H1 (cell line): ENCODE results near the gene S100PBP. TPM values are rescaled to one million over a fixed set of nuclear protein-coding genes. Genes with fewer than 3 reads are reported as not detected.

Experiments used
- CTCF ChIA-PET: fragments of 300-600 bp; sonication (Branson Sonifier 250); formaldehyde crosslinking; loops from one replicate; lab custom pipeline; 2021; ENCODE audit not compliant: partially characterized antibody; lab: Charles Lee
- POLR2A ChIA-PET: fragments of 300-600 bp; sonication (Branson Sonifier 250); formaldehyde crosslinking; loops from one replicate; lab custom pipeline; 2021; ENCODE audit warnings: inconsistent platforms; ENCODE audit not compliant: partially characterized antibody; lab: Charles Lee
- DNase-seq, 2 experiments: peaks; one replicate each; pipeline versions ENCODE4 v3.0.0 to v3.0.0-alpha.2; 2010 to 2022; ENCODE audit warnings: low spot score in 2 of 2, low read depth in 1 of 2, mixed read lengths in 1 of 2
- FAIRE-seq: peaks from 2 replicates; lab custom pipeline; 2011; peaks lifted over from hg19 to GRCh38; lab: Jason Lieb, UNC
- H2AFZ ChIP-seq: 2 replicates; pipeline ENCODE4 v1.8.1; 2012; ENCODE audit warnings: low read length, inconsistent platforms
- H2AK5ac ChIP-seq: 2 replicates; pipeline ENCODE4 v1.6.1; 2013; ENCODE audit warnings: low read depth, low read length
- H2BK120ac ChIP-seq: replicated peaks from 2 replicates; pipeline ENCODE3; 2013; ENCODE audit warnings: low read depth, low read length, inconsistent platforms
- H2BK12ac ChIP-seq: 2 replicates; pipeline ENCODE4 v1.6.1; 2013; ENCODE audit warnings: low read depth, low read length
- H2BK15ac ChIP-seq: 2 replicates; pipeline ENCODE4 v1.6.1; 2013; ENCODE audit warnings: low read length
- H2BK20ac ChIP-seq: 2 replicates; pipeline ENCODE4 v1.6.1; 2013; ENCODE audit warnings: low read length
- H2BK5ac ChIP-seq: 2 replicates; pipeline ENCODE4 v1.6.1; 2013; ENCODE audit warnings: low read depth, low read length
- H3K14ac ChIP-seq: 2 replicates; pipeline ENCODE4 v1.6.1; 2013; ENCODE audit warnings: inconsistent platforms; ENCODE audit not compliant: insufficient read length
- H3K18ac ChIP-seq: 2 replicates; pipeline ENCODE4 v1.6.1; 2013; ENCODE audit warnings: low read length; ENCODE audit errors: extremely low read depth
- H3K23ac ChIP-seq: 2 replicates; pipeline ENCODE4 v1.6.1; 2013; ENCODE audit warnings: inconsistent platforms; ENCODE audit not compliant: insufficient read length
- H3K23me2 ChIP-seq: 2 replicates; pipeline ENCODE4 v1.6.1; 2013; ENCODE audit warnings: low read depth, low read length
- H3K27ac ChIP-seq: 2 replicates; pipeline ENCODE4 v1.6.1; 2011; ENCODE audit warnings: low read depth, low read length, inconsistent platforms
- H3K27me3 ChIP-seq, 4 experiments: replicated peaks in 1 of 4; 1 replicate in 1 of 4; 2 replicates in 3 of 4; pipeline versions ENCODE4 v1.6.1 to v1.8.1; 2011 to 2013; ENCODE audit warnings: low read length in 3 of 4, mild to moderate bottlenecking in 3 of 4, inconsistent platforms in 2 of 4, mixed read lengths in 2 of 4, moderate library complexity in 1 of 4; ENCODE audit not compliant: control insufficient read depth in 3 of 4, insufficient read depth in 3 of 4; ENCODE audit errors: extremely low read depth in 1 of 4
- H3K36me3 ChIP-seq, 4 experiments: 2 replicates each; pipeline versions ENCODE4 v1.6.1 to v1.8.1; 2011 to 2013; ENCODE audit warnings: mild to moderate bottlenecking in 4 of 4, low read length in 3 of 4, moderate library complexity in 2 of 4, control low read depth in 1 of 4, inconsistent platforms in 1 of 4; ENCODE audit not compliant: insufficient read depth in 4 of 4, control insufficient read depth in 2 of 4
- H3K4ac ChIP-seq: replicated peaks from 2 replicates; pipeline ENCODE3; 2013; ENCODE audit warnings: low read length, low read depth, mixed read lengths, inconsistent platforms; ENCODE audit not compliant: insufficient read length
- H3K4me1 ChIP-seq, 4 experiments: replicated peaks in 1 of 4; 1 replicate in 1 of 4; 2 replicates in 3 of 4; pipeline versions ENCODE4 v1.6.1 to v1.8.1; 2011 to 2013; ENCODE audit warnings: low read length in 3 of 4, inconsistent platforms in 2 of 4, mixed read lengths in 1 of 4; ENCODE audit not compliant: insufficient read depth in 4 of 4, control insufficient read depth in 3 of 4
- H3K4me2 ChIP-seq, 2 experiments: 2 replicates each; pipeline versions ENCODE4 v1.6.1 to v1.8.1; 2011 to 2013; ENCODE audit warnings: low read depth in 2 of 2, low read length in 2 of 2, control low read depth in 1 of 2, inconsistent platforms in 1 of 2, mild to moderate bottlenecking in 1 of 2; ENCODE audit not compliant: insufficient read depth in 1 of 2
- H3K4me3 ChIP-seq, 4 experiments: fragments of 200-600, 300-600 bp in 1 of 4; sonication (generic), shearing (Covaris generic), sonication (Bioruptor Twin) in 1 of 4; 2 replicates each; pipeline versions ENCODE4 v1.5.1 to v1.8.1; 2011 to 2016; ENCODE audit warnings: low read length in 4 of 4, low read depth in 3 of 4, control low read depth in 2 of 4, inconsistent platforms in 2 of 4, mild to moderate bottlenecking in 2 of 4, mixed read lengths in 1 of 4, moderate library complexity in 1 of 4; ENCODE audit not compliant: insufficient read depth in 2 of 4; ENCODE audit errors: extremely low read depth in 1 of 4
- H3K56ac ChIP-seq: replicated peaks from 2 replicates; pipeline ENCODE3; 2013; ENCODE audit warnings: low read depth, mild to moderate bottlenecking, mixed read lengths, low read length, inconsistent platforms; ENCODE audit not compliant: insufficient read length
- H3K79me1 ChIP-seq: 2 replicates; pipeline ENCODE4 v1.6.1; 2013; ENCODE audit warnings: low read depth, low read length, control low read depth
- H3K79me2 ChIP-seq, 2 experiments: 2 replicates each; pipeline versions ENCODE4 v1.6.1 to v1.8.1; 2012 to 2013; ENCODE audit warnings: low read length in 2 of 2, mild to moderate bottlenecking in 2 of 2, inconsistent platforms in 1 of 2; ENCODE audit not compliant: insufficient read depth in 2 of 2, control insufficient read depth in 1 of 2
- H3K9ac ChIP-seq, 4 experiments: replicated peaks in 1 of 4; 1 replicate in 1 of 4; 2 replicates in 3 of 4; pipeline versions ENCODE4 v1.6.1 to v1.8.1; 2011 to 2013; ENCODE audit warnings: low read depth in 3 of 4, low read length in 3 of 4, control low read depth in 2 of 4, mild to moderate bottlenecking in 2 of 4, moderate library complexity in 2 of 4, inconsistent platforms in 1 of 4; ENCODE audit errors: extremely low read depth in 1 of 4
- H3K9me3 ChIP-seq, 2 experiments: 2 replicates each; pipeline versions ENCODE4 v1.6.1 to v1.8.1; 2012 to 2013; ENCODE audit warnings: mild to moderate bottlenecking in 2 of 2, moderate library complexity in 2 of 2, control low read depth in 1 of 2, inconsistent platforms in 1 of 2, low read depth in 1 of 2, low read length in 1 of 2, mixed read lengths in 1 of 2; ENCODE audit not compliant: insufficient read depth in 2 of 2
- H4K20me1 ChIP-seq, 2 experiments: replicated peaks in 1 of 2; 2 replicates each; pipeline versions ENCODE3 to v1.8.1; 2011 to 2013; ENCODE audit warnings: inconsistent platforms in 2 of 2, low read length in 2 of 2, mild to moderate bottlenecking in 1 of 2; ENCODE audit not compliant: insufficient read depth in 2 of 2, control insufficient read depth in 1 of 2
- H4K5ac ChIP-seq: 2 replicates; pipeline ENCODE4 v1.6.1; 2013; ENCODE audit warnings: low read length, low read depth, mixed read lengths, inconsistent platforms; ENCODE audit not compliant: insufficient read length
- H4K8ac ChIP-seq: 2 replicates; pipeline ENCODE4 v1.8.0; 2013; ENCODE audit warnings: mild to moderate bottlenecking, moderate library complexity, low read length, inconsistent platforms; ENCODE audit not compliant: insufficient read depth; ENCODE audit errors: extremely low read depth
- H4K91ac ChIP-seq: replicated peaks from 2 replicates; pipeline ENCODE3; 2013; ENCODE audit warnings: low read length, mixed read lengths, inconsistent platforms; ENCODE audit not compliant: insufficient read length
- CHD2 ChIP-seq: IDR thresholded peaks from 2 replicates; pipeline ENCODE4 v1.6.1; 2012; ENCODE audit warnings: low read length, improper control_type of control experiment
- POLR2AphosphoS5 ChIP-seq: IDR thresholded peaks from 2 replicates; pipeline ENCODE4 v1.6.1; 2011; ENCODE audit warnings: low read depth, low read length
- RAD21 ChIP-seq, 2 experiments: IDR thresholded peaks in 1 of 2; conservative IDR thresholded peaks in 1 of 2; 2 replicates each; pipeline ENCODE4 v1.6.1; 2011; ENCODE audit warnings: low read depth in 2 of 2, low read length in 2 of 2, improper control_type of control experiment in 1 of 2, inconsistent platforms in 1 of 2, mild to moderate bottlenecking in 1 of 2, moderate library complexity in 1 of 2
- TEAD4 ChIP-seq: IDR thresholded peaks from 2 replicates; pipeline ENCODE4 v1.6.1; 2012; ENCODE audit warnings: low read depth, low read length, inconsistent platforms, mixed read lengths
- WGBS, 2 experiments: shearing (Covaris generic) in 1 of 2; methylation state at CpG; one replicate each; pipeline versions ENCODE4 v1.1.6 to v1.1.7; 2013 to 2015; ENCODE audit warnings: low lambda C conversion rate in 2 of 2, mixed read lengths in 2 of 2, inconsistent platforms in 1 of 2, low coverage in 1 of 2, missing lambda C conversion rate in 1 of 2; ENCODE audit not compliant: insufficient replicate concordance in 2 of 2, insufficient coverage in 1 of 2, insufficient read length in 1 of 2; ENCODE audit errors: extremely low coverage in 1 of 2, missing lambda C conversion rate in 1 of 2; 5-methylcytosine and 5-hydroxymethylcytosine counted together
- polyA plus RNA-seq, 7 experiments: library from polyadenylated mRNA; depleted of rRNA in 3 of 7; stranded (reverse) in 5 of 7; unstranded in 2 of 7; fragments of >200 nt in 5 of 7; fragments of 200-250 nt in 2 of 7; gene quantifications; 1 replicate in 5 of 7; 2 replicates in 1 of 7; 4 replicates in 1 of 7; pipeline versions ENCODE4 v1.2.1 to v1.2.3, GENCODE V29; 2011 to 2013; ENCODE audit warnings: missing spikeins in 2 of 7, mixed read lengths in 2 of 7
- total RNA-seq: library from RNA; stranded (reverse); fragmentation: NEBNext Ultra II Directional; extraction: Animal tissue kit (Norgen Biotek cat#: 25700); gene quantifications from 2 replicates; pipeline ENCODE4 v1.2.1, GENCODE V29; 2021
- TF ChIP-seq, protein P1 (sequence below), 3 experiments: IDR thresholded peaks; 1 replicate in 2 of 3; 2 replicates in 1 of 3; pipeline versions ENCODE4 v1.5.1 to v1.6.1; 2011; ENCODE audit warnings: low read length in 3 of 3, mild to moderate bottlenecking in 3 of 3, inconsistent platforms in 2 of 3, low read depth in 1 of 3, moderate library complexity in 1 of 3; ENCODE audit not compliant: insufficient read depth in 1 of 3; ENCODE audit errors: control extremely low read depth in 1 of 3

Gene S100PBP
- total and polyA plus RNA-seq, 2 of the 8 experiments (the other 6 are each of a cell fraction or from before 2014, with no cell fraction given), result 43.8 to 68.3 TPM

DNA sequence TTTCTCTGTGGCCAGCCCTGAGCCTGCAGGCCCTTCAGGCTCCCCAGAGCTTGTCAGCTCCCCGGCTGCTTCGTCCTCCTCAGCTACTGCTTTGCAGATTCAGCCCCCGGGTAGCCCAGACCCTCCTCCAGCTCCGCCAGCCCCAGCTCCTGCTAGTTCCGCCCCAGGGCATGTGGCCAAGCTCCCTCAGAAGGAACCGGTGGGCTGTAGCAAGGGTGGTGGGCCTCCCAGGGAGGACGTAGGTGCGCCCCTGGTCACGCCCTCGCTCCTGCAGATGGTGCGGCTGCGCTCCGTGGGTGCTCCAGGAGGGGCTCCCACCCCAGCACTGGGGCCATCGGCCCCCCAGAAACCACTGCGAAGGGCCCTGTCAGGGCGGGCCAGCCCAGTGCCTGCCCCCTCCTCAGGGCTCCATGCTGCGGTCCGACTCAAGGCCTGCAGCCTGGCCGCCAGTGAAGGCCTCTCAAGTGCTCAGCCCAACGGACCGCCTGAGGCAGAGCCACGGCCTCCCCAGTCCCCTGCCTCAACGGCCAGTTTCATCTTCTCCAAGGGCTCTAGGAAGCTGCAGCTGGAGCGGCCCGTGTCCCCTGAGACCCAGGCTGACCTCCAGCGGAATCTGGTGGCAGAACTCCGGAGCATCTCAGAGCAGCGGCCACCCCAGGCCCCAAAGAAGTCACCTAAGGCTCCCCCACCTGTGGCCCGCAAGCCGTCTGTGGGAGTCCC is 45.7 kb upstream of the S100PBP start:
- H2BK15ac ChIP-seq, result no peak overlapping the region
- H4K20me1 ChIP-seq, result peaks cover 7 to 22% of the 10 kb centered on the region in 2 experiments
- H4K5ac ChIP-seq, result no peak overlapping the region
- TF ChIP-seq POLR2AphosphoS5, result peak; percentile 38; the same call in 1 of the 2 replicates
- no peak for TF ChIP-seq CHD2
- TF ChIP-seq, protein P1, sequence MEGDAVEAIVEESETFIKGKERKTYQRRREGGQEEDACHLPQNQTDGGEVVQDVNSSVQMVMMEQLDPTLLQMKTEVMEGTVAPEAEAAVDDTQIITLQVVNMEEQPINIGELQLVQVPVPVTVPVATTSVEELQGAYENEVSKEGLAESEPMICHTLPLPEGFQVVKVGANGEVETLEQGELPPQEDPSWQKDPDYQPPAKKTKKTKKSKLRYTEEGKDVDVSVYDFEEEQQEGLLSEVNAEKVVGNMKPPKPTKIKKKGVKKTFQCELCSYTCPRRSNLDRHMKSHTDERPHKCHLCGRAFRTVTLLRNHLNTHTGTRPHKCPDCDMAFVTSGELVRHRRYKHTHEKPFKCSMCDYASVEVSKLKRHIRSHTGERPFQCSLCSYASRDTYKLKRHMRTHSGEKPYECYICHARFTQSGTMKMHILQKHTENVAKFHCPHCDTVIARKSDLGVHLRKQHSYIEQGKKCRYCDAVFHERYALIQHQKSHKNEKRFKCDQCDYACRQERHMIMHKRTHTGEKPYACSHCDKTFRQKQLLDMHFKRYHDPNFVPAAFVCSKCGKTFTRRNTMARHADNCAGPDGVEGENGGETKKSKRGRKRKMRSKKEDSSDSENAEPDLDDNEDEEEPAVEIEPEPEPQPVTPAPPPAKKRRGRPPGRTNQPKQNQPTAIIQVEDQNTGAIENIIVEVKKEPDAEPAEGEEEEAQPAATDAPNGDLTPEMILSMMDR (IDR thresholded peaks at IDR 0.05; ENCODE audit: control extremely low read depth in 1 of 3, insufficient read depth in 1 of 3, low read depth in 1 of 3, low read length in 3 of 3), result no peak
- TF ChIP-seq TEAD4, result no peak
- peak in 1 of 2 experiments; percentile 10; a peak in 1 of 4 replicates for TF ChIP-seq RAD21 (IDR thresholded peaks at IDR 0.05 in 1 of 2, conservative IDR thresholded peaks at IDR 0.05 in 1 of 2; ENCODE audit: low read depth in 2 of 2, low read length in 2 of 2)
- TF ChIP-seq, all 59 proteins: peak for 2
- H3K4me2 ChIP-seq, result no peak overlapping the region
- H2BK20ac ChIP-seq, result no peak overlapping the region
- no peak overlapping the region for H4K91ac ChIP-seq
- no peak overlapping the region for H3K4me3 ChIP-seq
- no peak overlapping the region for H3K23ac ChIP-seq
- H3K27ac ChIP-seq, result no peak overlapping the region
- H3K56ac ChIP-seq, result no peak overlapping the region
- H3K23me2 ChIP-seq, result 0 out of 2 replicates have a peak, but pooled peaks cover 4% of the 10 kb centered on the region
- no peak overlapping the region for H2BK12ac ChIP-seq
- peaks cover 11% of the 10 kb centered on the region for H3K79me1 ChIP-seq
- peak in 1 of 2 experiments; percentile 52 for DNase-seq
- no peak overlapping the region for H2AK5ac ChIP-seq
- no peak for FAIRE-seq
- H4K8ac ChIP-seq, result no peak overlapping the region
- H2BK5ac ChIP-seq, result peak overlapping the region; percentile 16; the same call in 1 of the 2 replicates
- peak overlapping the region; percentile 10 for H3K4ac ChIP-seq
- H3K14ac ChIP-seq, result no peak overlapping the region
- peaks cover 12 to 60% (median 31%) of the 10 kb centered on the region in 4 experiments; a peak in 7 of 8 replicates for H3K36me3 ChIP-seq
- H3K79me2 ChIP-seq, result peaks cover 5 to 16% of the 10 kb centered on the region in 2 experiments
- no peaks in the 10 kb centered on the region for H3K9me3 ChIP-seq
- no peak overlapping the region for H2BK120ac ChIP-seq
- no peak overlapping the region; the same call in 1 of the 2 replicates for H3K18ac ChIP-seq
- no peak overlapping the region for H3K9ac ChIP-seq
- peaks cover 4 to 32% (median 17%) of the 10 kb centered on the region in 4 experiments for H3K4me1 ChIP-seq
- H2AFZ ChIP-seq, result no peak overlapping the region
- 95% methylated on average over 25 of the region's 30 CpGs; no CpG with 5 or more reads in 1 of the 2 experiments for WGBS, 2 experiments
- H3K27me3 ChIP-seq, result no peaks in the 10 kb centered on the region
- ChIA-PET POLR2A (interaction anchor here (0.8 to 12.6 kb wide), 18 partner anchors 11 to 377 kb away, joined by 3 to 295 read pairs (median 11); partner anchors contain the start of genes BSDC1, S100PBP, SYNC and YARS1), CTCF (interaction anchor here (0.6 to 12.2 kb wide), 23 partner anchors 9 to 372 kb away, joined by 3 to 329 read pairs (median 10); partner anchors contain the start of gene SYNC)
